ENCODE results near the gene SEZ6L2. TPM values are rescaled to one million over a fixed set of nuclear protein-coding genes. Genes with fewer than 3 reads are reported as not detected.

The SEZ6L2 gene
- total and polyA plus RNA-seq, 2 of the 8 experiments (the other 6 are each of a cell fraction or from before 2014, with no cell fraction given), result 43.5 to 47.7 TPM

- Histone ChIP-seq H3K27ac (ENCODE audit: low read depth, low read length) (no peak overlapping the region), H3K4ac (replicated peaks; ENCODE audit: insufficient read length, low read depth, low read length) (no peak overlapping the region), H2AFZ (ENCODE audit: low read length) (no peak overlapping the region), H3K4me1 (replicated peaks in 1 of 4; ENCODE audit: control insufficient read depth in 3 of 4, insufficient read depth in 4 of 4, low read length in 3 of 4) (0 out of 7 replicates have a peak, but pooled peaks cover 0 to 2% (median 0%) of the 10 kb centered on the region in 4 experiments), H3K56ac (replicated peaks; ENCODE audit: insufficient read length, low read depth, low read length) (no peak overlapping the region), H3K27me3 (replicated peaks in 1 of 4; ENCODE audit: control insufficient read depth in 3 of 4, extremely low read depth in 1 of 4, insufficient read depth in 3 of 4, low read length in 3 of 4) (no peaks in the 10 kb centered on the region), H3K14ac (ENCODE audit: insufficient read length) (no peak overlapping the region), H3K18ac (ENCODE audit: extremely low read depth, low read length) (no peak overlapping the region), H3K9ac (replicated peaks in 1 of 4; ENCODE audit: extremely low read depth in 1 of 4, low read depth in 3 of 4, low read length in 3 of 4) (no peak overlapping the region), H4K8ac (ENCODE audit: extremely low read depth, insufficient read depth, low read length) (no peak overlapping the region), H3K79me1 (ENCODE audit: low read depth, low read length) (no peaks in the 10 kb centered on the region), H2BK12ac (ENCODE audit: low read depth, low read length) (no peak overlapping the region), H3K23ac (ENCODE audit: insufficient read length) (no peak overlapping the region), H2BK120ac (replicated peaks; ENCODE audit: low read depth, low read length) (no peak overlapping the region), H2BK15ac (ENCODE audit: low read length) (no peak overlapping the region), H3K79me2 (ENCODE audit: control insufficient read depth in 1 of 2, insufficient read depth in 2 of 2, low read length in 2 of 2) (peaks cover 0 to 5% of the 10 kb centered on the region in 2 experiments; a peak in 1 of 4 replicates), H3K23me2 (ENCODE audit: low read depth, low read length) (peaks cover 4% of the 10 kb centered on the region; the same call in 1 of the 2 replicates), H4K20me1 (replicated peaks in 1 of 2; ENCODE audit: control insufficient read depth in 1 of 2, insufficient read depth in 2 of 2, low read length in 2 of 2) (peaks cover 3 to 4% of the 10 kb centered on the region in 2 experiments), H4K91ac (replicated peaks; ENCODE audit: insufficient read length, low read length) (no peak overlapping the region), H4K5ac (ENCODE audit: insufficient read length, low read depth, low read length) (no peak overlapping the region), H2AK5ac (ENCODE audit: low read depth, low read length) (no peak overlapping the region), H3K36me3 (ENCODE audit: control insufficient read depth in 2 of 4, insufficient read depth in 4 of 4, low read length in 3 of 4) (peaks cover 0 to 9% (median under 1%) of the 10 kb centered on the region in 4 experiments; a peak in 4 of 8 replicates), H3K9me3 (ENCODE audit: insufficient read depth in 2 of 2, low read depth in 1 of 2, low read length in 1 of 2) (no peaks in the 10 kb centered on the region), H2BK20ac (ENCODE audit: low read length) (no peak overlapping the region), H2BK5ac (ENCODE audit: low read depth, low read length) (no peak overlapping the region), H3K4me3 (ENCODE audit: extremely low read depth in 1 of 4, insufficient read depth in 2 of 4, low read depth in 3 of 4, low read length in 4 of 4) (no peak overlapping the region), H3K4me2 (ENCODE audit: insufficient read depth in 1 of 2, low read depth in 2 of 2, low read length in 2 of 2) (no peak overlapping the region)
- 88% methylated on average over 6 of the region's 6 CpGs; no CpG with 5 or more reads in 1 of the 2 experiments for WGBS, 2 experiments (ENCODE audit: extremely low coverage in 1 of 2, insufficient coverage in 1 of 2, insufficient read length in 1 of 2, insufficient replicate concordance in 2 of 2, low coverage in 1 of 2, low lambda C conversion rate in 2 of 2, missing lambda C conversion rate in 1 of 2)
- no peak for FAIRE-seq
- ChIA-PET CTCF (ENCODE audit: partially characterized antibody) (interaction anchor here (1.3 to 1.5 kb wide), 2 partner anchors 9 to 23 kb away, joined by 3 to 4 read pairs; no protein-coding TSS in a partner anchor), POLR2A (ENCODE audit: partially characterized antibody) (interaction anchor here (1.1 to 4.3 kb wide), 3 partner anchors 10 to 86 kb away, joined by 3 to 25 read pairs (median 5); no protein-coding TSS in a partner anchor)
- no peak for DNase-seq (ENCODE audit: low read depth in 1 of 2, low spot score in 2 of 2)
- TF ChIP-seq SRF (IDR thresholded peaks at IDR 0.05; ENCODE audit: low read depth, low read length) (no peak), PHF8 (conservative IDR thresholded peaks at IDR 0.05; ENCODE audit: low read depth, low read length) (no peak), SP4 (IDR thresholded peaks at IDR 0.05; ENCODE audit: low read length) (no peak), JUND (IDR thresholded peaks at IDR 0.05; ENCODE audit: low read length) (no peak), YY1 (IDR thresholded peaks at IDR 0.05; ENCODE audit: low read depth, low read length) (no peak), USF2 (IDR thresholded peaks at IDR 0.05; ENCODE audit: low read length) (no peak), MAFK (IDR thresholded peaks at IDR 0.05; ENCODE audit: low read depth, low read length) (no peak), SUZ12 (IDR thresholded peaks at IDR 0.05; ENCODE audit: low read length) (no peak), POLR2AphosphoS5 (IDR thresholded peaks at IDR 0.05; ENCODE audit: low read depth, low read length) (no peak), ASH2L (IDR thresholded peaks at IDR 0.05; ENCODE audit: low read length) (no peak), SIN3A (conservative IDR thresholded peaks at IDR 0.05 in 1 of 2, IDR thresholded peaks at IDR 0.05 in 1 of 2; ENCODE audit: low read depth in 1 of 2, low read length in 2 of 2) (no peak), RBBP5 (IDR thresholded peaks at IDR 0.05; ENCODE audit: borderline replicate concordance, low read depth, low read length) (no peak)
These were observed 21.1 kb upstream of the SEZ6L2 start for GRCh38 chr16:29920288-29921033.
